H1 (cell line): ENCODE measurements around the gene SSU72.

Source experiments
- EGR1 ChIP-seq: IDR thresholded peaks from 2 replicates; pipeline ENCODE4 v1.6.1; 2011; ENCODE audit warnings: low read depth, low read length, borderline replicate concordance
- EP300 ChIP-seq, 2 experiments: IDR thresholded peaks; 1 replicate in 1 of 2; 2 replicates in 1 of 2; pipeline ENCODE4 v1.6.1; 2011 to 2012; ENCODE audit warnings: low read depth in 2 of 2, low read length in 2 of 2, mild to moderate bottlenecking in 2 of 2, borderline replicate concordance in 1 of 2, inconsistent platforms in 1 of 2, moderate library complexity in 1 of 2
- FOSL1 ChIP-seq: IDR thresholded peaks from 2 replicates; pipeline ENCODE4 v1.6.1; 2011; ENCODE audit warnings: mild to moderate bottlenecking, low read depth, low read length, moderate library complexity; ENCODE audit not compliant: insufficient read depth
- GABPA ChIP-seq: IDR thresholded peaks from 2 replicates; pipeline ENCODE4 v1.6.1; 2011; ENCODE audit warnings: mild to moderate bottlenecking, low read length, moderate library complexity, borderline replicate concordance; ENCODE audit not compliant: insufficient read depth
- JUN ChIP-seq: IDR thresholded peaks from 2 replicates; pipeline ENCODE4 v1.6.1; 2011; ENCODE audit warnings: low read depth, mild to moderate bottlenecking, improper control_type of control experiment, low read length
- JUND ChIP-seq: IDR thresholded peaks from 2 replicates; pipeline ENCODE4 v1.6.1; 2011; ENCODE audit warnings: mild to moderate bottlenecking, improper control_type of control experiment, low read length
- POLR2A ChIP-seq, 2 experiments: IDR thresholded peaks; 1 replicate in 1 of 2; 2 replicates in 1 of 2; pipeline ENCODE4 v1.6.1; 2011; ENCODE audit warnings: low read depth in 2 of 2, low read length in 2 of 2, mild to moderate bottlenecking in 2 of 2; ENCODE audit errors: control extremely low read depth in 1 of 2
- POLR2AphosphoS5 ChIP-seq: IDR thresholded peaks from 2 replicates; pipeline ENCODE4 v1.6.1; 2011; ENCODE audit warnings: low read depth, low read length
- SP2 ChIP-seq: IDR thresholded peaks from 2 replicates; pipeline ENCODE4 v1.6.1; 2012; ENCODE audit warnings: mild to moderate bottlenecking, low read length, inconsistent platforms
- TCF12 ChIP-seq: IDR thresholded peaks from 2 replicates; pipeline ENCODE4 v1.6.1; 2011; ENCODE audit warnings: low read depth, mild to moderate bottlenecking, low read length
- TF ChIP-seq, protein P1 (sequence below), 3 experiments: IDR thresholded peaks; 1 replicate in 2 of 3; 2 replicates in 1 of 3; pipeline versions ENCODE4 v1.5.1 to v1.6.1; 2011; ENCODE audit warnings: low read length in 3 of 3, mild to moderate bottlenecking in 3 of 3, inconsistent platforms in 2 of 3, low read depth in 1 of 3, moderate library complexity in 1 of 3; ENCODE audit not compliant: insufficient read depth in 1 of 3; ENCODE audit errors: control extremely low read depth in 1 of 3
- TF ChIP-seq, protein P2 (sequence below): IDR thresholded peaks from 2 replicates; pipeline ENCODE4 v1.6.1; 2012; ENCODE audit warnings: inconsistent platforms
- TF ChIP-seq, protein P3 (sequence below): IDR thresholded peaks from 2 replicates; pipeline ENCODE4 v1.6.1; 2012; ENCODE audit warnings: inconsistent platforms
- TF ChIP-seq, protein P4 (sequence below): IDR thresholded peaks from 2 replicates; pipeline ENCODE4 v1.6.1; 2011; ENCODE audit warnings: low read length, improper control_type of control experiment

DNA sequence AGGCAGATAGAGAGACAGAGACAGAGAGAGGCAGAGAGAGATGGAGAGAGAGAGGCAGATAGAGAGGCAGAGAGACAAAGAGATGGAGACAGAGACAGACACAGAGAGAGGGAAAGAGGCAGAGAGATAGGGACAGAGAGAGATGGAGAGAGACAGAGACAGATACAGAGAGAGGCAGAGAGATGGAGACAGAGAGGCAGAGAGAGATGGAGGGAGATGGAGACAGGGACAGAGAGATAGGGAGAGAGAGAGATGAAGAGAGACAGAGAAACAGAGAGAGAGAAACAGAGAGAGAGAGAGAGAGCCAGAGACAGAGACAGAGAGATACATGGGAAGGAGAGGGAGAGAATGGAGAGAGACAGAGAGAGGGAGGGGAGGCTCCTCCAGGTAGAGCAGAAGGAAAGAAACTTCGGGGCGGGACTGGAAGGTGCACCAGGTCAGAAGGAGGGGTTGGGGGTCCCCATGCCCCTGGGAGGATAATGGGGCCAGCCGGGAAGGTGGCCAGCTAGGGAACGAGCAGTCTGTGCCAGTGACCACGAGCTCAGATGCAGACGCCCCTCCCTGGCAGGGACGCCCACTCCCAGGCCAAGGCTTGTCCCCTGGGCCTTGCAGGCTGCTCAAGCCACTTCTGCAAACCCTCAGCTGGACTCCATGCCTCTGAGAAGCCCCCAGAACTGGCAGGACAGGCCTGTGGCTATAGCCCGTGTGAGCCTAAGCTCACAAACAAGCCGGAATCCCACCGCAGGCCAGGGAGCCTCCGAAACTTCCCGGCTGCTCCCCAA lies 22.0 kb upstream of the SSU72 start:
- no peak for TF ChIP-seq JUND
- no peak for TF ChIP-seq FOSL1
- TF ChIP-seq, protein P1, sequence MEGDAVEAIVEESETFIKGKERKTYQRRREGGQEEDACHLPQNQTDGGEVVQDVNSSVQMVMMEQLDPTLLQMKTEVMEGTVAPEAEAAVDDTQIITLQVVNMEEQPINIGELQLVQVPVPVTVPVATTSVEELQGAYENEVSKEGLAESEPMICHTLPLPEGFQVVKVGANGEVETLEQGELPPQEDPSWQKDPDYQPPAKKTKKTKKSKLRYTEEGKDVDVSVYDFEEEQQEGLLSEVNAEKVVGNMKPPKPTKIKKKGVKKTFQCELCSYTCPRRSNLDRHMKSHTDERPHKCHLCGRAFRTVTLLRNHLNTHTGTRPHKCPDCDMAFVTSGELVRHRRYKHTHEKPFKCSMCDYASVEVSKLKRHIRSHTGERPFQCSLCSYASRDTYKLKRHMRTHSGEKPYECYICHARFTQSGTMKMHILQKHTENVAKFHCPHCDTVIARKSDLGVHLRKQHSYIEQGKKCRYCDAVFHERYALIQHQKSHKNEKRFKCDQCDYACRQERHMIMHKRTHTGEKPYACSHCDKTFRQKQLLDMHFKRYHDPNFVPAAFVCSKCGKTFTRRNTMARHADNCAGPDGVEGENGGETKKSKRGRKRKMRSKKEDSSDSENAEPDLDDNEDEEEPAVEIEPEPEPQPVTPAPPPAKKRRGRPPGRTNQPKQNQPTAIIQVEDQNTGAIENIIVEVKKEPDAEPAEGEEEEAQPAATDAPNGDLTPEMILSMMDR (IDR thresholded peaks at IDR 0.05; ENCODE audit: control extremely low read depth in 1 of 3, insufficient read depth in 1 of 3, low read depth in 1 of 3, low read length in 3 of 3), result no peak
- TF ChIP-seq, protein P2, sequence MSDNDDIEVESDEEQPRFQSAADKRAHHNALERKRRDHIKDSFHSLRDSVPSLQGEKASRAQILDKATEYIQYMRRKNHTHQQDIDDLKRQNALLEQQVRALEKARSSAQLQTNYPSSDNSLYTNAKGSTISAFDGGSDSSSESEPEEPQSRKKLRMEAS, result no peak
- no peak for TF ChIP-seq POLR2AphosphoS5
- TF ChIP-seq TCF12, result no peak
- TF ChIP-seq POLR2A (IDR thresholded peaks at IDR 0.05; ENCODE audit: control extremely low read depth in 1 of 2, low read depth in 2 of 2, low read length in 2 of 2), result no peak
- TF ChIP-seq EP300 (IDR thresholded peaks at IDR 0.05; ENCODE audit: borderline replicate concordance in 1 of 2, low read depth in 2 of 2, low read length in 2 of 2), result no peak
- no peak for TF ChIP-seq EGR1
- no peak for TF ChIP-seq JUN
- TF ChIP-seq, protein P3, sequence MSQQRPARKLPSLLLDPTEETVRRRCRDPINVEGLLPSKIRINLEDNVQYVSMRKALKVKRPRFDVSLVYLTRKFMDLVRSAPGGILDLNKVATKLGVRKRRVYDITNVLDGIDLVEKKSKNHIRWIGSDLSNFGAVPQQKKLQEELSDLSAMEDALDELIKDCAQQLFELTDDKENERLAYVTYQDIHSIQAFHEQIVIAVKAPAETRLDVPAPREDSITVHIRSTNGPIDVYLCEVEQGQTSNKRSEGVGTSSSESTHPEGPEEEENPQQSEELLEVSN, result no peak
- TF ChIP-seq SP2, result no peak
- TF ChIP-seq, protein P4, sequence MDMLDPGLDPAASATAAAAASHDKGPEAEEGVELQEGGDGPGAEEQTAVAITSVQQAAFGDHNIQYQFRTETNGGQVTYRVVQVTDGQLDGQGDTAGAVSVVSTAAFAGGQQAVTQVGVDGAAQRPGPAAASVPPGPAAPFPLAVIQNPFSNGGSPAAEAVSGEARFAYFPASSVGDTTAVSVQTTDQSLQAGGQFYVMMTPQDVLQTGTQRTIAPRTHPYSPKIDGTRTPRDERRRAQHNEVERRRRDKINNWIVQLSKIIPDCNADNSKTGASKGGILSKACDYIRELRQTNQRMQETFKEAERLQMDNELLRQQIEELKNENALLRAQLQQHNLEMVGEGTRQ, result no peak
- no peak for TF ChIP-seq GABPA
